Activated B cell treated with CpG ODN at 0.5 μM for 24 hours (primary cell): Measurements from ENCODE around the gene ZNF502. TPM values are rescaled to one million over a fixed set of nuclear protein-coding genes. Genes with fewer than 3 reads are reported as not detected.

ENCODE experiments used
- ATAC-seq: fragments of 200-7000 bp; cut with Tn5 transposase; one replicate; pipeline ENCODE4 v1.10.0; 2021; ENCODE audit warnings: low read depth, mild to moderate bottlenecking, moderate library complexity
- CTCF ChIA-PET: fragments of 350-600 bp; sonication (Branson Sonifier 250); formaldehyde crosslinking; loops from one replicate; lab custom pipeline; 2021; ENCODE audit warnings: antibody characterized with exemption; lab: Charles Lee
- POLR2A ChIA-PET: fragments of 350-600 bp; sonication (Branson Sonifier 250); formaldehyde crosslinking; loops from one replicate; lab custom pipeline; 2021; ENCODE audit warnings: antibody characterized with exemption; lab: Charles Lee
- DNase-seq: peaks from one replicate; pipeline ENCODE4 v3.0.0; 2022
- H3K27ac Mint-ChIP-seq: one replicate; pipeline ENCODE4 v1.8.0; 2020; ENCODE audit warnings: mixed read lengths
- H3K27me3 Mint-ChIP-seq: one replicate; pipeline ENCODE4 v1.8.0; 2021; ENCODE audit warnings: mixed read lengths
- H3K36me3 Mint-ChIP-seq: one replicate; pipeline ENCODE4 v1.8.0; 2021; ENCODE audit warnings: low read depth, mixed read lengths
- H3K4me1 Mint-ChIP-seq: one replicate; pipeline ENCODE4 v1.8.0; 2021; ENCODE audit warnings: mixed read lengths
- H3K4me3 Mint-ChIP-seq: one replicate; pipeline ENCODE4 v1.8.0; 2020; ENCODE audit warnings: mild to moderate bottlenecking, mixed read lengths
- H3K9me3 Mint-ChIP-seq: one replicate; pipeline ENCODE4 v1.8.0; 2020; ENCODE audit warnings: mixed read lengths
- CTCF ChIP-seq: fragments of 200-600 bp; IDR thresholded peaks from one replicate; pipeline ENCODE4 v1.8.0; 2022; ENCODE audit warnings: antibody characterized with exemption, mild to moderate bottlenecking
- intact Hi-C: fragments of 100-400 bp; cut with micrococcal nuclease; formaldehyde crosslinking; loops from one replicate; pipeline ENCODE4 v1.15.1; 2024
- total RNA-seq: library from RNA; stranded (reverse); gene quantifications from 2 replicates; pipeline ENCODE4 v1.2.3, GENCODE V29; 2022

ZNF502 gene
- total RNA-seq, 1 donor from 2014 or later, result 6.5 TPM

GRCh38 chr3:44674211-44674610 is 38.2 kb upstream of the ZNF502 start:
- ChIA-PET CTCF (no interaction called here), POLR2A (no interaction called here)
- Mint-ChIP-seq H3K4me3 (no peak overlapping the region), H3K36me3 (no peaks in the 10 kb centered on the region), H3K4me1 (no peaks in the 10 kb centered on the region), H3K9me3 (peaks cover 9% of the 10 kb centered on the region), H3K27me3 (no peaks in the 10 kb centered on the region), H3K27ac (no peak overlapping the region)
- TF ChIP-seq CTCF, result no peak
- intact Hi-C loops, result no loop called here
- no peak for ATAC-seq
- DNase-seq, result no peak

- DNase-seq (no peak), ATAC-seq (no peak)
- POLR2A ChIA-PET, result no interaction called here
- no peak for TF ChIP-seq CTCF
- intact Hi-C loops, result no loop called here
- Mint-ChIP-seq H3K4me1 (no peaks in the 10 kb centered on the region), H3K9me3 (peaks cover 12% of the 10 kb centered on the region), H3K27ac (no peak overlapping the region), H3K4me3 (no peak overlapping the region), H3K27me3 (no peaks in the 10 kb centered on the region), H3K36me3 (peaks cover 20% of the 10 kb centered on the region)
- CTCF ChIA-PET, result no interaction called here
These were observed 33.9 kb upstream of the ZNF502 start for GRCh38 chr3:44678480-44679116.

- no peak overlapping the region for H3K27ac Mint-ChIP-seq
These were observed 31.5 kb upstream of the ZNF502 start for GRCh38 chr3:44680921-44681455.

GRCh38 chr3:44682182-44682896 is 30.1 kb upstream of the ZNF502 start:
- no peak for ATAC-seq
- ChIA-PET CTCF (no interaction called here), POLR2A (interaction anchor here (0.5 kb wide), 1 partner anchor 201 kb away, joined by 5 read pairs; no protein-coding TSS in a partner anchor)
- H3K4me1 Mint-ChIP-seq, result peaks cover 19% of the 10 kb centered on the region
- peaks cover 38% of the 10 kb centered on the region for H3K36me3 Mint-ChIP-seq
- H3K27me3 Mint-ChIP-seq, result peaks cover under 1% of the 10 kb centered on the region
- H3K4me3 Mint-ChIP-seq, result no peak overlapping the region
- peaks cover 12% of the 10 kb centered on the region for H3K9me3 Mint-ChIP-seq
- no peak overlapping the region for H3K27ac Mint-ChIP-seq
- TF ChIP-seq CTCF, result no peak
- intact Hi-C loops, result no loop called here
- DNase-seq, result no peak

More at GRCh38 chr3:44680921-44681455, 31.5 kb upstream of the ZNF502 start:
- peaks cover 38% of the 10 kb centered on the region for H3K36me3 Mint-ChIP-seq
- H3K4me3 Mint-ChIP-seq, result no peak overlapping the region
- peaks cover 9% of the 10 kb centered on the region for H3K9me3 Mint-ChIP-seq
- no peaks in the 10 kb centered on the region for H3K27me3 Mint-ChIP-seq
- H3K4me1 Mint-ChIP-seq, result peaks cover 19% of the 10 kb centered on the region
- no peak for TF ChIP-seq CTCF
- CTCF ChIA-PET, result no interaction called here
- intact Hi-C loops, result no loop called here
- ATAC-seq, result no peak
- POLR2A ChIA-PET, result no interaction called here
- no peak for DNase-seq
